Progenitor cell of endocrine pancreas (in vitro differentiated cells): Measurements from ENCODE around the gene ABTB2. TPM values are rescaled to one million over a fixed set of nuclear protein-coding genes. Genes with fewer than 3 reads are reported as not detected.
A peak's percentile ranks its signal among the peaks of the same experiment; 100 is the strongest.

ENCODE experiments used
- DNase-seq: peaks from one replicate; pipeline ENCODE4 v3.0.0; 2021; ENCODE audit warnings: low spot score; ENCODE audit not compliant: unreplicated experiment
- H3K27ac Mint-ChIP-seq: 2 replicates; pipeline ENCODE4 v1.8.0; 2021; ENCODE audit warnings: mild to moderate bottlenecking, moderate library complexity, mixed read lengths
- H3K27me3 Mint-ChIP-seq: 2 replicates; pipeline ENCODE4 v1.8.0; 2021; ENCODE audit warnings: mixed read lengths
- H3K36me3 Mint-ChIP-seq: 2 replicates; pipeline ENCODE4 v1.8.0; 2022; ENCODE audit warnings: mixed read lengths; ENCODE audit not compliant: insufficient read depth
- H3K4me1 Mint-ChIP-seq: 2 replicates; pipeline ENCODE4 v1.8.0; 2021; ENCODE audit warnings: low read depth, mixed read lengths
- H3K4me3 Mint-ChIP-seq: 2 replicates; pipeline ENCODE4 v1.8.0; 2021; ENCODE audit warnings: low read depth, mild to moderate bottlenecking, moderate library complexity, mixed read lengths
- H3K9me3 Mint-ChIP-seq: 2 replicates; pipeline ENCODE4 v1.8.0; 2021; ENCODE audit warnings: low read depth, mixed read lengths
- CTCF ChIP-seq: fragments of 200-600 bp; sonication (generic); IDR thresholded peaks from one replicate; pipeline ENCODE4 v1.5.0; 2021; ENCODE audit warnings: antibody characterized with exemption, mild to moderate bottlenecking; ENCODE audit not compliant: unreplicated experiment
- total RNA-seq: library from RNA; stranded (reverse); gene quantifications from 2 replicates; pipeline ENCODE4 v1.2.1, GENCODE V29; 2021

Gene ABTB2
- total RNA-seq, 1 donor from 2014 or later = 19.5 TPM

GRCh38 chr11:34284156-34284555, 73.7 kb downstream of the ABTB2 start:
- Mint-ChIP-seq H3K9me3 (no peaks in the 10 kb centered on the region), H3K27me3 (no peaks in the 10 kb centered on the region), H3K4me3 (no peak overlapping the region), H3K36me3 (no peaks in the 10 kb centered on the region), H3K27ac (peak overlapping the region; percentile 35), H3K4me1 (peaks cover 36% of the 10 kb centered on the region)
- no peak for DNase-seq
- TF ChIP-seq CTCF = no peak

- no peak overlapping the region for H3K4me3 Mint-ChIP-seq
- no peaks in the 10 kb centered on the region for H3K27me3 Mint-ChIP-seq
- no peaks in the 10 kb centered on the region for H3K36me3 Mint-ChIP-seq
- DNase-seq = no peak
- no peak for TF ChIP-seq CTCF
- H3K27ac Mint-ChIP-seq = no peak overlapping the region
- no peaks in the 10 kb centered on the region for H3K9me3 Mint-ChIP-seq
- peaks cover 32% of the 10 kb centered on the region for H3K4me1 Mint-ChIP-seq
These were observed 76.6 kb downstream of the ABTB2 start for GRCh38 chr11:34280945-34281872.

- TF ChIP-seq CTCF = no peak
These were observed 79.0 kb downstream of the ABTB2 start for GRCh38 chr11:34278693-34279297.

GRCh38 chr11:34278175-34278574, 79.6 kb downstream of the ABTB2 start:
- TF ChIP-seq CTCF = no peak
- Mint-ChIP-seq H3K4me3 (no peak overlapping the region), H3K9me3 (no peaks in the 10 kb centered on the region), H3K27me3 (no peaks in the 10 kb centered on the region), H3K4me1 (peaks cover 22% of the 10 kb centered on the region), H3K36me3 (no peaks in the 10 kb centered on the region), H3K27ac (no peak overlapping the region)
- no peak for DNase-seq

More at GRCh38 chr11:34278693-34279297, 79.0 kb downstream of the ABTB2 start:
- no peaks in the 10 kb centered on the region for H3K27me3 Mint-ChIP-seq
- no peaks in the 10 kb centered on the region for H3K36me3 Mint-ChIP-seq
- H3K4me1 Mint-ChIP-seq = peaks cover 27% of the 10 kb centered on the region
- DNase-seq = no peak
- no peak overlapping the region for H3K4me3 Mint-ChIP-seq
- H3K27ac Mint-ChIP-seq = peak overlapping the region; percentile 14
- no peaks in the 10 kb centered on the region for H3K9me3 Mint-ChIP-seq

- no peaks in the 10 kb centered on the region for H3K9me3 Mint-ChIP-seq
- no peaks in the 10 kb centered on the region for H3K27me3 Mint-ChIP-seq
- H3K4me1 Mint-ChIP-seq = peaks cover 22% of the 10 kb centered on the region
- no peak for TF ChIP-seq CTCF
- H3K36me3 Mint-ChIP-seq = no peaks in the 10 kb centered on the region
- no peak overlapping the region for H3K4me3 Mint-ChIP-seq
- DNase-seq = no peak
- H3K27ac Mint-ChIP-seq = no peak overlapping the region
These were observed 80.6 kb downstream of the ABTB2 start for GRCh38 chr11:34277171-34277570.
